Stimulated activated CD4-positive, alpha-beta T cell treated with anti-CD3 and anti-CD28 coated beads, Interleukin-4, amount 100 ng/mL, for 1 hour (primary cell): ENCODE measurements around the gene PRR14.

ENCODE experiments used
- DNase-seq: peaks from one replicate; pipeline ENCODE4 v3.0.0-alpha.2; 2020

PRR14 gene

GRCh38 chr16:30660424-30661261 lies 9.9 kb downstream of the PRR14 start:
- DNase-seq: peak; percentile 77

GRCh38 chr16:30662449-30662848 lies 11.7 kb downstream of the PRR14 start:
- DNase-seq: no peak

GRCh38 chr16:30663038-30663437 lies 12.3 kb downstream of the PRR14 start:
- no peak for DNase-seq

GRCh38 chr16:30663820-30664219 lies 13.1 kb downstream of the PRR14 start:
- DNase-seq: no peak

GRCh38 chr16:30664616-30665109 lies 13.9 kb downstream of the PRR14 start:
- DNase-seq: no peak

- no peak for DNase-seq
Observed at GRCh38 chr16:30665155-30665829, 14.5 kb downstream of the PRR14 start.

- no peak for DNase-seq
Observed at GRCh38 chr16:30665830-30666190, 15.1 kb downstream of the PRR14 start.

- no peak for DNase-seq
Observed at GRCh38 chr16:30666681-30667080, 15.9 kb downstream of the PRR14 start.

- DNase-seq: no peak
Observed at GRCh38 chr16:30667361-30667905, 16.7 kb downstream of the PRR14 start.

- no peak for DNase-seq
Observed at GRCh38 chr16:30668393-30668792, 17.6 kb downstream of the PRR14 start.

- no peak for DNase-seq
Observed at GRCh38 chr16:30669026-30669902, 18.5 kb downstream of the PRR14 start.

- DNase-seq: no peak
Observed at GRCh38 chr16:30669903-30670824, 19.4 kb downstream of the PRR14 start.

GRCh38 chr16:30675143-30675542 lies 24.4 kb downstream of the PRR14 start:
- DNase-seq: no peak

- no peak for DNase-seq
Observed at GRCh38 chr16:30677931-30678585, 27.3 kb downstream of the PRR14 start.

- no peak for DNase-seq
Observed at GRCh38 chr16:30678586-30678970, 27.8 kb downstream of the PRR14 start.

GRCh38 chr16:30680326-30680725 lies 29.6 kb downstream of the PRR14 start:
- no peak for DNase-seq

- DNase-seq: no peak
Observed at GRCh38 chr16:30688701-30689100, 37.9 kb downstream of the PRR14 start.

GRCh38 chr16:30691907-30692306 lies 41.1 kb downstream of the PRR14 start:
- DNase-seq: no peak

- no peak for DNase-seq
Observed at GRCh38 chr16:30692396-30693064, 41.8 kb downstream of the PRR14 start.

GRCh38 chr16:30694926-30695693 lies 44.4 kb downstream of the PRR14 start:
- DNase-seq: no peak
